Stimulated activated CD4-positive, alpha-beta T cell treated with anti-CD3 and anti-CD28 coated beads, Interleukin-1b, Interleukin-23, amount 100 ng/mL, for 1 hour (primary cell): ENCODE measurements around the gene OBSCN.

ENCODE experiments used
- DNase-seq, 2 donors: peaks; one replicate each; pipeline ENCODE4 v3.0.0-alpha.2; 2020; ENCODE audit warnings: low read depth in 2 of 2

Gene OBSCN

GRCh38 chr1:228277491-228278431 lies 69.9 kb downstream of the OBSCN start:
- DNase-seq, result no peak

GRCh38 chr1:228278432-228278941 lies 70.6 kb downstream of the OBSCN start:
- no peak for DNase-seq

- DNase-seq, result no peak
Measured at GRCh38 chr1:228279011-228279721, 71.3 kb downstream of the OBSCN start.

GRCh38 chr1:228279722-228280105 lies 71.9 kb downstream of the OBSCN start:
- DNase-seq, result no peak

- DNase-seq, result no peak
Measured at GRCh38 chr1:228280106-228280901, 72.5 kb downstream of the OBSCN start.

- DNase-seq, result no peak
Measured at GRCh38 chr1:228280961-228281591, 73.2 kb downstream of the OBSCN start.

GRCh38 chr1:228281631-228282328 lies 73.9 kb downstream of the OBSCN start:
- DNase-seq, result no peak

- DNase-seq, result no peak
Measured at GRCh38 chr1:228282329-228283042, 74.6 kb downstream of the OBSCN start.

- no peak for DNase-seq
Measured at GRCh38 chr1:228283043-228283371, 75.2 kb downstream of the OBSCN start.

GRCh38 chr1:228283476-228284147 lies 75.8 kb downstream of the OBSCN start:
- DNase-seq, result no peak

GRCh38 chr1:228284148-228284495 lies 76.3 kb downstream of the OBSCN start:
- no peak for DNase-seq

- no peak for DNase-seq
Measured at GRCh38 chr1:228284521-228284920, 76.7 kb downstream of the OBSCN start.

GRCh38 chr1:228285661-228286504 lies 78.0 kb downstream of the OBSCN start:
- no peak for DNase-seq

GRCh38 chr1:228286505-228287417 lies 78.9 kb downstream of the OBSCN start:
- no peak for DNase-seq

GRCh38 chr1:228287541-228288425 lies 79.9 kb downstream of the OBSCN start:
- no peak for DNase-seq

GRCh38 chr1:228288536-228289238 lies 80.8 kb downstream of the OBSCN start:
- DNase-seq, result no peak
